Germinal center (tissue), 1 donor: ENCODE measurements around the gene PLET1.
"Not testable (repeated sequence)": the region's sequence is repeated elsewhere in the genome, so short reads cannot be mapped to it uniquely, and the experiment has no call there.

Experiments used
- DNase-seq: peaks from one replicate; pipeline ENCODE4 v3.0.0; 2012; ENCODE audit warnings: mixed read lengths, low spot score

PLET1 gene

GRCh38 chr11:112211536-112211935, 49.1 kb downstream of the PLET1 start:
- DNase-seq, result no peak

- DNase-seq, result no peak
Measured at GRCh38 chr11:112210890-112211289, 49.8 kb downstream of the PLET1 start.

GRCh38 chr11:112206071-112206470, 54.6 kb downstream of the PLET1 start:
- no peak for DNase-seq

- DNase-seq, result no peak
Measured at GRCh38 chr11:112200252-112200651, 60.4 kb downstream of the PLET1 start.

GRCh38 chr11:112199101-112199500, 61.6 kb downstream of the PLET1 start:
- not testable (repeated sequence) for DNase-seq
